Tibial nerve (tissue), 3 donors: ENCODE results near the gene TIPRL.

Experiments used
- CTCF ChIP-seq, 5 experiments: fragments of 200-600 bp in 3 of 5; fragments of 450-650 bp in 2 of 5; sonication (generic) in 3 of 5; IDR thresholded peaks; one replicate each; pipeline ENCODE4 v1.5.1; 2016 to 2019; ENCODE audit warnings: antibody characterized with exemption in 5 of 5, mild to moderate bottlenecking in 3 of 5, moderate library complexity in 2 of 5
- POLR2A ChIP-seq, 2 donors: fragments of 450-650 bp; IDR thresholded peaks; one replicate each; pipeline ENCODE4 v1.6.1; 2017; ENCODE audit warnings: antibody characterized with exemption in 2 of 2, mild to moderate bottlenecking in 2 of 2, moderate library complexity in 2 of 2

DNA sequence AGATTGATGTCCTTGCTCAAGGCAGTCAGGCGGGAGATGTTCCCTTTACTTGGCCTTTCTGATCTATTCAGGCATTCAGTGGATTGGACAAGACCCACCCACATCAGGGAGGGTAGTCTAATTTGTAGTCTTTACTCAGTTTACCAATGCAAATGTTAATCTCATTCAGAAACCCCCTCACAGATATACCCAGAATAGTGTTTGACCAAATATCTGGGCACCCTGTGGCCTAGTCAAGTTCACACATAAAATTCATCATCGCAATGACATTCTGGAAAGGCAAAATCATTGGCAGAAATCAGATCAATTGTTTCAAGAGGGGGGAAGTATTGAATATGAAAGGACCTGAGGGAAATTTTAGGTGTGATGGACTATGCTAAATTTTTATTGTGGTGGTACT lies 34.6 kb downstream of the TIPRL start:
- TF ChIP-seq CTCF (IDR thresholded peaks at IDR 0.05): no peak
- TF ChIP-seq POLR2A (IDR thresholded peaks at IDR 0.05): no peak
